A673 (cell line): ENCODE data around the gene SAP30BP.

ENCODE experiments used
- EZH2 ChIP-seq: fragments of 200-600 bp; sonication (generic); IDR thresholded peaks from 2 replicates; pipeline ENCODE4 v1.6.1; 2017; ENCODE audit warnings: borderline replicate concordance, low read depth, mild to moderate bottlenecking, mixed read lengths, antibody characterized with exemption, low read length; ENCODE audit not compliant: poor library complexity, severe bottlenecking
- TF ChIP-seq, protein P1 (sequence below): fragments of 300-800, 200-600 bp; sonication (generic); conservative IDR thresholded peaks from 2 replicates; pipeline ENCODE4 v1.5.1; 2017; ENCODE audit warnings: low read depth, mild to moderate bottlenecking, antibody characterized with exemption, low read length, moderate library complexity, mixed read lengths

DNA sequence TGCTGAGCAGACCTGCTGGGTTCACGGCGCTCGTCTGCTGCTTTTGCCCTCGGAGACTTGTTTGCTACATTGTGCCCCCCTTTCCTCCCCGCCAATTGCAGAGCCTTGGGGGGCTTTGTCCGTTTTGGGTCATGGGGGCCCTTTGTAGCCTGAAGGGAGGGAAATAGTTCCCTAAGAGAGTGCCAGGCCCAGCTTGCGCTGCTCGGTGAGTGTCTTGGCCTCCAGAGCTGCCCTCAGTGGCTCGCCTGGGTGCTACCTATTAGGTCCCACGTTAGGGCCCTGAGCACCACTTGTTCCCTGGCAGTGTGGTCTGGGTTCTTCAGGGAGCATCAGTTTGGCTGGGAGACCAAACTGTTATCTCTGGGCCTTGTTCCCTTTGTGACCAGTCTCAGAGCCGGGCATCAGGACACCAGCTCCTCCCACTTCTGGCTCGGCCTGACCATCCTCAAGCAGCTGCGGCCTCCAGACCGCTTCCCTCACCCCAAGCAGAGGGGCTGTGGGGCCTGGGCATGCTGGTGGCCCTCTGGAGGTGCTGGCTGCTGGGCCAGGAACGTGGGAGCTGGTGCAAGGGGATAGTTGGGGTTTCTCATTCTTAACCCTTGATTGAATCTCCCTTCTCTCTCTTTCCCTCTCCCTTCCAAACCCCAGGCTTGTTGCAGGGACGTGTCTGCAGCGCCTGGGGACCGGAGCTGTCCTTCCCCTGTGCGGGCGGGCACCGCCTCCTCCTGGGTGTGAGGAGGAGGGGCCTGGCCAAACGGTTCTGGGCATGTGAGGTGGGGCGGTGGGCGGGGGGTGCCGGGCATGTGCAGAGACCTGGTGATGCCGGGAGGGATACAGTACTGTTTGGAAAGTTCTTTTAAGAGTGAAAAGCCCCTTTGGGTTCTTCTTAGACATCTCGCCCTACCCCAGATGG, 38.1 kb downstream of the SAP30BP start:
- TF ChIP-seq, protein P1, sequence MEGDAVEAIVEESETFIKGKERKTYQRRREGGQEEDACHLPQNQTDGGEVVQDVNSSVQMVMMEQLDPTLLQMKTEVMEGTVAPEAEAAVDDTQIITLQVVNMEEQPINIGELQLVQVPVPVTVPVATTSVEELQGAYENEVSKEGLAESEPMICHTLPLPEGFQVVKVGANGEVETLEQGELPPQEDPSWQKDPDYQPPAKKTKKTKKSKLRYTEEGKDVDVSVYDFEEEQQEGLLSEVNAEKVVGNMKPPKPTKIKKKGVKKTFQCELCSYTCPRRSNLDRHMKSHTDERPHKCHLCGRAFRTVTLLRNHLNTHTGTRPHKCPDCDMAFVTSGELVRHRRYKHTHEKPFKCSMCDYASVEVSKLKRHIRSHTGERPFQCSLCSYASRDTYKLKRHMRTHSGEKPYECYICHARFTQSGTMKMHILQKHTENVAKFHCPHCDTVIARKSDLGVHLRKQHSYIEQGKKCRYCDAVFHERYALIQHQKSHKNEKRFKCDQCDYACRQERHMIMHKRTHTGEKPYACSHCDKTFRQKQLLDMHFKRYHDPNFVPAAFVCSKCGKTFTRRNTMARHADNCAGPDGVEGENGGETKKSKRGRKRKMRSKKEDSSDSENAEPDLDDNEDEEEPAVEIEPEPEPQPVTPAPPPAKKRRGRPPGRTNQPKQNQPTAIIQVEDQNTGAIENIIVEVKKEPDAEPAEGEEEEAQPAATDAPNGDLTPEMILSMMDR = no peak
- no peak for TF ChIP-seq EZH2
